Transverse colon (tissue), 4 donors: ENCODE results near the gene SLFN12. TPM values are rescaled to one million over a fixed set of nuclear protein-coding genes. Genes with fewer than 3 reads are reported as not detected.

ENCODE experiments used
- DNase-seq: peaks from one replicate; pipeline ENCODE4 v3.0.0-alpha.2; 2019
- H3K27ac ChIP-seq, 4 donors: fragments of 200-600 bp; sonication (generic); 2 replicates each; pipeline ENCODE4 v1.5.1; 2016 to 2018; ENCODE audit warnings: inconsistent platforms in 4 of 4
- H3K27me3 ChIP-seq: fragments of 200-600 bp; sonication (generic); 2 replicates; pipeline ENCODE4 v1.5.1; 2017; ENCODE audit warnings: inconsistent platforms
- H3K36me3 ChIP-seq, 4 donors: fragments of 200-600 bp; sonication (generic); 2 replicates each; pipeline ENCODE4 v1.5.1; 2017 to 2019; ENCODE audit warnings: inconsistent platforms in 4 of 4
- H3K4me1 ChIP-seq, 4 donors: fragments of 200-600 bp; sonication (generic); 2 replicates each; pipeline ENCODE4 v1.5.1; 2017 to 2020; ENCODE audit warnings: inconsistent platforms in 4 of 4
- H3K4me3 ChIP-seq, 4 donors: fragments of 200-600 bp; sonication (generic); 1 replicate in 1 of 4; 2 replicates in 3 of 4; pipeline versions ENCODE4 v1.5.1 to v1.6.1; 2017 to 2019; ENCODE audit warnings: inconsistent platforms in 4 of 4
- H3K9me3 ChIP-seq, 2 donors: fragments of 200-600 bp; sonication (generic); 2 replicates each; pipeline ENCODE4 v1.5.1; 2017 to 2019; ENCODE audit warnings: inconsistent platforms in 2 of 2
- CTCF ChIP-seq, 5 experiments: fragments of 200-600 bp in 3 of 5; fragments of 450-650 bp in 2 of 5; sonication (generic) in 3 of 5; IDR thresholded peaks; 1 replicate in 2 of 5; 2 replicates in 3 of 5; pipeline ENCODE4 v1.5.1; 2016 to 2017; ENCODE audit warnings: antibody characterized with exemption in 5 of 5, inconsistent platforms in 3 of 5, mild to moderate bottlenecking in 2 of 5, moderate library complexity in 1 of 5
- EP300 ChIP-seq: sonication (generic); formaldehyde crosslinking; IDR thresholded peaks from one replicate; pipeline ENCODE4 v1.6.1; 2017; ENCODE audit warnings: antibody characterized with exemption, low read depth
- POLR2A ChIP-seq: fragments of 450-650 bp; IDR thresholded peaks from one replicate; pipeline ENCODE4 v1.6.1; 2016; ENCODE audit warnings: antibody characterized with exemption, mild to moderate bottlenecking, moderate library complexity
- POLR2AphosphoS5 ChIP-seq, 3 donors: sonication (generic); formaldehyde crosslinking; IDR thresholded peaks; one replicate each; pipeline ENCODE4 v1.6.1; 2016; ENCODE audit warnings: antibody characterized with exemption in 3 of 3
- WGBS, 2 donors: methylation state at CpG; one replicate each; pipeline ENCODE4 v1.1.5; 2018; ENCODE audit warnings: low coverage in 1 of 2; 5-methylcytosine and 5-hydroxymethylcytosine counted together
- in situ Hi-C, 4 donors: fragments of 200-750 bp; cut with MboI; loops; one replicate each; pipeline versions ENCODE4 v1.15.0 to v1.15.1; 2017; ENCODE audit warnings: low sequenced_read_pairs in 3 of 4, low pct_ligation_motif_present in 1 of 4, low pct_unique_long_range_greater_than_20kb in 1 of 4
- intact Hi-C: fragments of 100-400 bp; cut with DNase I; formaldehyde crosslinking; loops from one replicate; pipeline ENCODE4 v1.15.1; 2023; ENCODE audit warnings: low total_unique reads
- small RNA-seq, 4 donors: library from RNA; depleted of rRNA; stranded (forward); fragments of <200 nt; gene quantifications; one replicate each; pipeline ENCODE3, GENCODE V24; 2016
- total RNA-seq, 4 donors: library from RNA; depleted of rRNA; stranded (reverse); fragments of >200 nt; gene quantifications; one replicate each; pipeline ENCODE4 v1.1.0, GENCODE V29; 2016

The SLFN12 gene
- total RNA-seq, 4 donors from 2014 or later, result 1.6 to 34.8 (median 3.5) TPM; not detected in 1

- Histone ChIP-seq H3K4me1 (peaks cover 0 to 5% (median 0%) of the 10 kb centered on the region in 4 donors), H3K27me3 (peaks cover 46% of the 10 kb centered on the region), H3K4me3 (peak overlapping the region in 1 of 4 donors; percentile 68), H3K27ac (no peak overlapping the region), H3K36me3 (no peaks in the 10 kb centered on the region), H3K9me3 (no peaks in the 10 kb centered on the region)
- DNase-seq, result no peak
- WGBS, 2 donors, result 53 to 75% methylated on average over 2 to 3 of the region's 3 CpGs
- in situ Hi-C loops (no loop called here), intact Hi-C loops (no loop called here)
- TF ChIP-seq EP300 (no peak), POLR2A (no peak), CTCF (IDR thresholded peaks at IDR 0.05) (no peak), POLR2AphosphoS5 (IDR thresholded peaks at IDR 0.05) (no peak)
These were observed 60.4 kb downstream of the SLFN12 start for GRCh38 chr17:35371934-35372333.

GRCh38 chr17:35368081-35368830 lies 64.0 kb downstream of the SLFN12 start:
- TF ChIP-seq POLR2A (no peak), CTCF (IDR thresholded peaks at IDR 0.05) (no peak), POLR2AphosphoS5 (IDR thresholded peaks at IDR 0.05) (no peak), EP300 (no peak)
- no peaks in the 10 kb centered on the region for H3K9me3 ChIP-seq
- intact Hi-C loops (no loop called here), in situ Hi-C loops (no loop called here)
- peaks cover 19% of the 10 kb centered on the region for H3K27me3 ChIP-seq
- H3K4me3 ChIP-seq, result no peak overlapping the region
- WGBS, 2 donors, result 0 to 49% methylated on average over 1 to 4 of the region's 4 CpGs
- H3K27ac ChIP-seq, result peak overlapping the region in 2 of 4 donors; percentile 34 to 35
- no peaks in the 10 kb centered on the region for H3K36me3 ChIP-seq
- peak; percentile 46 for DNase-seq
- no peaks in the 10 kb centered on the region for H3K4me1 ChIP-seq

- no peaks in the 10 kb centered on the region for H3K27me3 ChIP-seq
- TF ChIP-seq CTCF (IDR thresholded peaks at IDR 0.05) (no peak), EP300 (no peak), POLR2AphosphoS5 (IDR thresholded peaks at IDR 0.05) (no peak), POLR2A (no peak)
- peaks cover 0 to 9% (median 2%) of the 10 kb centered on the region in 4 donors for H3K36me3 ChIP-seq
- H3K4me3 ChIP-seq, result no peak overlapping the region
- intact Hi-C loops, result no loop called here
- in situ Hi-C loops, result no loop called here
- no peak overlapping the region for H3K27ac ChIP-seq
- H3K4me1 ChIP-seq, result no peaks in the 10 kb centered on the region
- no peaks in the 10 kb centered on the region for H3K9me3 ChIP-seq
- no peak for DNase-seq
- WGBS, 2 donors, result 37 to 63% methylated on average over 1 of the region's 1 CpG
These were observed 71.3 kb downstream of the SLFN12 start for GRCh38 chr17:35361027-35361426.

Small RNA genes within 50 kb of the gene (small RNA-seq; reads per million reads assigned to genes)
- gene AC060766.3, result 0 reads per million in 4 donors
- gene AC060766.5, result 0 reads per million in 4 donors

Other genes with a start within 250 kb of the SLFN12 start
- gene SLC35G3, start 238.1 kb downstream of the SLFN12 start, total RNA-seq, result not detected
- 10 to 100 TPM in 1 of 4 donors, 1 to 10 TPM in 3; 2.8 to 14.0 (median 5.7) TPM for gene SLFN5, start 189.4 kb downstream of the SLFN12 start, total RNA-seq
- 10 to 100 TPM in 1 of 4 donors, 1 to 10 TPM in 3; 3.0 to 18.6 (median 6.0) TPM for gene SLFN11, start 58.9 kb downstream of the SLFN12 start, total RNA-seq
- gene SLFN13, start 16.3 kb upstream of the SLFN12 start, total RNA-seq, result 10 to 100 TPM in 2 of 4 donors, 1 to 10 TPM in 2; 2.8 to 28.8 (median 8.5) TPM
- 1 to 10 TPM; 1.4 to 6.2 (median 3.1) TPM for gene SLFN12L, start 105.2 kb upstream of the SLFN12 start, total RNA-seq
- not detected for gene SLFN14, start 128.3 kb upstream of the SLFN12 start, total RNA-seq
- gene PEX12, start 146.1 kb upstream of the SLFN12 start, total RNA-seq, result 1 to 10 TPM in 2 of 4 donors, under 1 TPM in 1, not detected in 1; 0.75 to 5.2 (median 3.0) TPM
- 100 to 1,000 TPM in 1 of 4 donors, 10 to 100 TPM in 3; 32.2 to 102 (median 60.1) TPM for gene AP2B1, start 154.8 kb upstream of the SLFN12 start, total RNA-seq